Activated CD4-positive, alpha-beta memory T cell treated with anti-CD3 and anti-CD28 coated beads for 36 hours (primary cell): ENCODE results near the gene UBASH3A. TPM values are rescaled to one million over a fixed set of nuclear protein-coding genes. Genes with fewer than 3 reads are reported as not detected.

Experiments used
- CTCF ChIA-PET: fragments of 350-600 bp; sonication (Branson Sonifier 250); formaldehyde crosslinking; loops from one replicate; lab custom pipeline; 2021; ENCODE audit warnings: antibody characterized with exemption, inconsistent platforms; lab: Charles Lee
- POLR2A ChIA-PET: fragments of 350-600 bp; sonication (Branson Sonifier 250); formaldehyde crosslinking; loops from one replicate; lab custom pipeline; 2021; ENCODE audit warnings: antibody characterized with exemption; lab: Charles Lee
- DNase-seq: peaks from one replicate; pipeline ENCODE4 v3.0.0-alpha.2; 2020
- H3K27ac Mint-ChIP-seq: one replicate; pipeline ENCODE4 v1.8.0; 2021; ENCODE audit warnings: mixed read lengths
- H3K27me3 Mint-ChIP-seq: one replicate; pipeline ENCODE4 v1.8.0; 2021; ENCODE audit warnings: mixed read lengths
- H3K36me3 Mint-ChIP-seq: one replicate; pipeline ENCODE4 v1.8.0; 2021; ENCODE audit warnings: mixed read lengths
- H3K4me1 Mint-ChIP-seq: one replicate; pipeline ENCODE4 v1.8.0; 2021; ENCODE audit warnings: low read depth, mixed read lengths
- H3K4me3 Mint-ChIP-seq: one replicate; pipeline ENCODE4 v1.8.0; 2021; ENCODE audit warnings: mild to moderate bottlenecking, mixed read lengths
- H3K9me3 Mint-ChIP-seq: one replicate; pipeline ENCODE4 v1.8.0; 2021; ENCODE audit warnings: mixed read lengths
- intact Hi-C: fragments of 100-400 bp; cut with micrococcal nuclease; formaldehyde crosslinking; loops from one replicate; pipeline ENCODE4 v1.15.1; 2023
- total RNA-seq, 2 experiments: library from RNA; stranded (reverse); gene quantifications; one replicate each; pipeline ENCODE4 v1.2.3, GENCODE V29; 2021

The UBASH3A gene
- total RNA-seq, 2 experiments from 2014 or later, result 27.2 to 29.4 TPM

DNA sequence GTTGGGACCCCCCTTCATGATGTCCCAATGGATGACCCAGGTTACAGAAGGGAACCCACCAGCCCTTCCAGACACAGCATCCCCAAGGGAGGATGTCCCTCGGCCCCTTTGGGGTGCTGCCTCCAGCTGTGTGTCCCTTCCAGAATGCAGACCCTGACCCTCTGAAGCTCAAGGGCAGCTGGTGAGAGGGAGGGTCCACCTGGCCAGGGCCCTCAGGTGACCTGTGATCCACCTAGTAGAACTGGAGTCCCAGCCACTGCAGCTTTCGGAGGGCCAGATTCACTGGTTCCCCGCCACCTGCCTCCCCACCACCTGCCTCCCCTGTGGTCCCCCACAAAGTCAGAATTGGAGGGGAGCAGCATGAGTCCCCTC lies 27.8 kb upstream of the UBASH3A start:
- intact Hi-C loops, result loop anchor here (2.0 kb wide), 1 partner anchor 49 kb away; no protein-coding TSS in a partner anchor
- ChIA-PET CTCF (no interaction called here), POLR2A (interaction anchor here (1.0 to 2.2 kb wide), 3 partner anchors 17 to 36 kb away, joined by 4 to 8 read pairs (median 6); partner anchors contain the start of gene UBASH3A)
- Mint-ChIP-seq H3K4me1 (peaks cover 31% of the 10 kb centered on the region), H3K9me3 (no peaks in the 10 kb centered on the region), H3K27me3 (no peaks in the 10 kb centered on the region), H3K27ac (peak overlapping the region; percentile 95), H3K4me3 (no peak overlapping the region), H3K36me3 (peaks cover 40% of the 10 kb centered on the region)
- DNase-seq, result no peak

DNA sequence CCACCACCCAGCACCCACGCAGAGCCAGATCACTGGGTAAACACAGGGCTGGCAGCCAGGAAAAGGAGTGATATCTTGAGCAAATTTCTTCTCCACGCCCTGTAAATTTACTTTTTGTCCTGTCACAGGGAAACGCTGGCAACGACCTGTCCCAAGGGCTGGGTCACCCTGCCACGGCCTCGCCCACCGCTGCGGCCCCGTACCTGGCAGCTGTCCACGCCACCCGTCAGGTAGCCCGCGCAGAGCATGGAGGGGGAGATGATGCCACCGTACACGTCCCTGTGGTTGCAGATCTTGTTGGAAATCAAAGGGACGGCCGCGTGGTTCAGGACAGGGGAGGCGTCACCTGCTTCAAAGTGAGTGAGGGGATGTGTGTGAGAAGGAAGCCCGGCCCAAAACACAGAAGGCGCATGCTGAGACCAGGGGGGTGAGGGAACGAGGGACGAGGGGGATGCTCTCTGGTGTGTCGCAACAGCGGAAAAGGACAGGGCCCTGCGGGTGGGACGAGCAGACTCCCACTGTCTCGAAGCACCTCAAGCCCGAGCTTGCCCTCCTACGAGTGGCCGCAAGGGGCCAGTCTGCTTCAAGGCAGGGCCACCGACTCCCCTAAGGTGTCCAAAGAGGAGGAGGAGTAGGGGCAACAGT lies 27.2 kb upstream of the UBASH3A start:
- CTCF ChIA-PET, result no interaction called here
- Mint-ChIP-seq H3K9me3 (peaks cover under 1% of the 10 kb centered on the region), H3K36me3 (peaks cover 42% of the 10 kb centered on the region), H3K4me1 (peaks cover 31% of the 10 kb centered on the region), H3K4me3 (no peak overlapping the region), H3K27ac (peak overlapping the region; percentile 95), H3K27me3 (no peaks in the 10 kb centered on the region)
- POLR2A ChIA-PET, result no interaction called here
- DNase-seq, result no peak
- intact Hi-C loops, result no loop called here

GRCh38 chr21:42377211-42377950 lies 26.3 kb upstream of the UBASH3A start:
- peaks cover 44% of the 10 kb centered on the region for H3K36me3 Mint-ChIP-seq
- DNase-seq, result no peak
- H3K4me3 Mint-ChIP-seq, result no peak overlapping the region
- H3K27ac Mint-ChIP-seq, result no peak overlapping the region
- intact Hi-C loops, result no loop called here
- no peaks in the 10 kb centered on the region for H3K27me3 Mint-ChIP-seq
- ChIA-PET CTCF (interaction anchor here (1.4 to 1.9 kb wide), 4 partner anchors 17 to 231 kb away, joined by 3 to 6 read pairs (median 4); no protein-coding TSS in a partner anchor), POLR2A (no interaction called here)
- H3K9me3 Mint-ChIP-seq, result peaks cover 10% of the 10 kb centered on the region
- H3K4me1 Mint-ChIP-seq, result peaks cover 35% of the 10 kb centered on the region

- no peak overlapping the region for H3K27ac Mint-ChIP-seq
- CTCF ChIA-PET, result interaction anchor here (1.1 to 1.9 kb wide), 5 partner anchors 17 to 232 kb away, joined by 3 to 6 read pairs (median 3); no protein-coding TSS in a partner anchor
- no peaks in the 10 kb centered on the region for H3K27me3 Mint-ChIP-seq
- no peak overlapping the region for H3K4me3 Mint-ChIP-seq
- H3K36me3 Mint-ChIP-seq, result peaks cover 44% of the 10 kb centered on the region
- intact Hi-C loops, result no loop called here
- H3K9me3 Mint-ChIP-seq, result peaks cover 14% of the 10 kb centered on the region
- no peak for DNase-seq
- peaks cover 32% of the 10 kb centered on the region for H3K4me1 Mint-ChIP-seq
- POLR2A ChIA-PET, result no interaction called here
Observed at GRCh38 chr21:42377951-42378340, 25.8 kb upstream of the UBASH3A start.

DNA sequence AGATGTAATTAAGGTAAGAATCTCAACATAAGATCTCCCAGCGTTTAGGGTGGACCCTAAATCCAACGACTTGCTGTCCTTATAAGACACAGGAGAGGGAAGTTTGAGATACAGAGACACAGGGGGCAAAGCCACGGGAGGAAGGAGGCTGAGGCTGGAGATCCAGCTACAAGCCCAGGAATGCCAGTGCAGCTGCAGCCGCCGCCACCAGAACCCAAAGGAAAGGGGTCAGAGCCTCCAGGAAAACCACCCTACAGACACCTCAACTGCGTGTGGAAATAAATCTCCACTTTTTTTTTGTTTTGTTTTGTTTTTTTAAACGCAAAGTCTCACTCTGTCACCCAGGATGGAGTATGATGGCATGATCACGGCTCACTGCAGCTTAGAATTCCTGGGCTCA lies 25.3 kb upstream of the UBASH3A start:
- no peak for DNase-seq
- peaks cover 40% of the 10 kb centered on the region for H3K36me3 Mint-ChIP-seq
- no peak overlapping the region for H3K4me3 Mint-ChIP-seq
- CTCF ChIA-PET, result interaction anchor here (0.9 to 1.9 kb wide), 7 partner anchors 11 to 233 kb away, joined by 3 to 6 read pairs (median 4); no protein-coding TSS in a partner anchor
- intact Hi-C loops, result no loop called here
- POLR2A ChIA-PET, result interaction anchor here (0.8 kb wide), 1 partner anchor 19 kb away, joined by 3 read pairs; no protein-coding TSS in a partner anchor
- peaks cover 27% of the 10 kb centered on the region for H3K4me1 Mint-ChIP-seq
- H3K9me3 Mint-ChIP-seq, result peaks cover 14% of the 10 kb centered on the region
- H3K27ac Mint-ChIP-seq, result peak overlapping the region; percentile 46
- no peaks in the 10 kb centered on the region for H3K27me3 Mint-ChIP-seq

DNA sequence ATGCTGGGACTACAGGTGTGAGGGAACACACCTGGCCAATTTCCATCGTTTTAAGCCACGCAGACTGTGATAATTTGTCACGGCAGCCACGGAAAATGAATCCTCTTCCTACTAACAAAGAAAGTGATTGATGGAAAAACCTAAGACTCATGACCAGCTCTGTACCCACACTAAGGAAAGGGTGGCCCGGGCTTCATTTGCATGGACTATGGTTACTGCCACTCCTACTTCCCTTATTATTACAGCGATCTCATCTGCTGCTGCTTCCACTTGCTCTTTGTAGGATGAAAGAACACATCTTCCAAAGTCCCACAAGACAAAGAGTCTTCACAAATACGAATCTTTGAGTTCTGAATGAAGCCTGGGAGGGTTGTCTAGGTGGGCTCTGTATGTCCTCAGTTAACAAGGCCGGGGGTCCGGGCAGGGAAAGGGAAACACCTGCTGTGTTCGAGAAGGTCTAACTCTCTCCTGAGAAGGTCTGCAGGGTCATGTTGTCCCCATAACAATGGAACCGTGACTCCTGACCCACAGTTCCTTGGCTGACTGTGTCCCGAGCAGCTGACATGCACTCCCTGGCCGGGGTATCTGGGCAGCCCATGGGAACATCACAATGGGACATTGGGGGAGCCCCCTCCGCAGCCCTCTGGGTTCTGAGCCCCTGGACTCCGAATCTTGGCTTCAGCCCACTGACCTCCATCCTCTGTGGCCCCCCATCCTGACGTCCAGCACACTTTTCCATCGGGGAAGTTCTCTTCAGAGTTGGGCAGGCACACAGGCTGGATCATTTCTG lies 24.1 kb upstream of the UBASH3A start:
- peaks cover 40% of the 10 kb centered on the region for H3K36me3 Mint-ChIP-seq
- H3K9me3 Mint-ChIP-seq, result peaks cover 14% of the 10 kb centered on the region
- ChIA-PET CTCF (interaction anchor here (0.9 to 4.6 kb wide), 6 partner anchors 12 to 68 kb away, joined by 4 to 29 read pairs (median 5); no protein-coding TSS in a partner anchor), POLR2A (interaction anchor here (0.8 kb wide), 1 partner anchor 18 kb away, joined by 3 read pairs; no protein-coding TSS in a partner anchor)
- no peaks in the 10 kb centered on the region for H3K27me3 Mint-ChIP-seq
- H3K4me1 Mint-ChIP-seq, result peaks cover 15% of the 10 kb centered on the region
- DNase-seq, result no peak
- no peak overlapping the region for H3K27ac Mint-ChIP-seq
- intact Hi-C loops, result loop anchor here (5.0 to 10.0 kb wide), 2 partner anchors 75 to 232 kb away; no protein-coding TSS in a partner anchor
- H3K4me3 Mint-ChIP-seq, result no peak overlapping the region

GRCh38 chr21:42381347-42381984 lies 22.2 kb upstream of the UBASH3A start:
- CTCF ChIA-PET, result interaction anchor here (0.7 to 4.6 kb wide), 41 partner anchors 9 to 236 kb away, joined by 3 to 36 read pairs (median 6); partner anchors contain the start of genes RSPH1 and UBASH3A

GRCh38 chr21:42382915-42383314 lies 20.8 kb upstream of the UBASH3A start:
- CTCF ChIA-PET, result interaction anchor here (0.9 to 4.6 kb wide), 7 partner anchors 9 to 73 kb away, joined by 4 to 29 read pairs (median 19); partner anchors contain the start of gene UBASH3A
- H3K4me1 Mint-ChIP-seq, result peaks cover 17% of the 10 kb centered on the region
- H3K9me3 Mint-ChIP-seq, result peaks cover 14% of the 10 kb centered on the region
- no peak overlapping the region for H3K4me3 Mint-ChIP-seq
- H3K27ac Mint-ChIP-seq, result no peak overlapping the region
- H3K27me3 Mint-ChIP-seq, result no peaks in the 10 kb centered on the region
- no peak for DNase-seq
- peaks cover 54% of the 10 kb centered on the region for H3K36me3 Mint-ChIP-seq
- intact Hi-C loops, result loop anchor here (5.0 to 10.0 kb wide), 2 partner anchors 78 to 236 kb away; no protein-coding TSS in a partner anchor
- POLR2A ChIA-PET, result interaction anchor here (1.0 kb wide), 1 partner anchor 27 kb away, joined by 3 read pairs; no protein-coding TSS in a partner anchor

More at GRCh38 chr21:42381347-42381984, 22.2 kb upstream of the UBASH3A start:
- POLR2A ChIA-PET, result interaction anchor here (0.9 kb wide), 1 partner anchor 12 kb away, joined by 4 read pairs; no protein-coding TSS in a partner anchor
- Mint-ChIP-seq H3K4me3 (no peak overlapping the region), H3K36me3 (peaks cover 48% of the 10 kb centered on the region), H3K27ac (peak overlapping the region; percentile 2), H3K9me3 (peaks cover 14% of the 10 kb centered on the region), H3K27me3 (no peaks in the 10 kb centered on the region), H3K4me1 (peaks cover 13% of the 10 kb centered on the region)
- intact Hi-C loops, result loop anchor here (1.0 to 10.0 kb wide), 3 partner anchors 69 to 234 kb away; no protein-coding TSS in a partner anchor
- DNase-seq, result peak; percentile 76

- no peak for DNase-seq
- ChIA-PET CTCF (interaction anchor here (0.9 to 4.6 kb wide), 5 partner anchors 9 to 73 kb away, joined by 4 to 29 read pairs (median 24); partner anchors contain the start of gene UBASH3A), POLR2A (no interaction called here)
- peaks cover 55% of the 10 kb centered on the region for H3K36me3 Mint-ChIP-seq
- intact Hi-C loops, result loop anchor here (5.0 to 10.0 kb wide), 2 partner anchors 79 to 236 kb away; no protein-coding TSS in a partner anchor
- no peak overlapping the region for H3K27ac Mint-ChIP-seq
- peaks cover 14% of the 10 kb centered on the region for H3K9me3 Mint-ChIP-seq
- no peak overlapping the region for H3K4me3 Mint-ChIP-seq
- H3K4me1 Mint-ChIP-seq, result peaks cover 17% of the 10 kb centered on the region
- H3K27me3 Mint-ChIP-seq, result no peaks in the 10 kb centered on the region
Observed at GRCh38 chr21:42383331-42383730, 20.4 kb upstream of the UBASH3A start.

GRCh38 chr21:42384156-42384945 lies 19.4 kb upstream of the UBASH3A start:
- no peaks in the 10 kb centered on the region for H3K27me3 Mint-ChIP-seq
- no peak overlapping the region for H3K4me3 Mint-ChIP-seq
- ChIA-PET POLR2A (interaction anchor here (0.6 kb wide), 2 partner anchors 8 to 23 kb away, joined by 3 to 6 read pairs; no protein-coding TSS in a partner anchor), CTCF (interaction anchor here (0.7 to 4.6 kb wide), 2 partner anchors 23 to 33 kb away, joined by 3 to 29 read pairs; no protein-coding TSS in a partner anchor)
- DNase-seq, result no peak
- peaks cover 62% of the 10 kb centered on the region for H3K36me3 Mint-ChIP-seq
- H3K27ac Mint-ChIP-seq, result no peak overlapping the region
- H3K9me3 Mint-ChIP-seq, result peaks cover 14% of the 10 kb centered on the region
- intact Hi-C loops, result loop anchor here (5.0 to 10.0 kb wide), 2 partner anchors 80 to 237 kb away; no protein-coding TSS in a partner anchor
- peaks cover 24% of the 10 kb centered on the region for H3K4me1 Mint-ChIP-seq
